GM12878 (cell line): ENCODE results near the gene OR2T27. TPM values are rescaled to one million over a fixed set of nuclear protein-coding genes. Genes with fewer than 3 reads are reported as not detected.
A peak's percentile ranks its signal among the peaks of the same experiment; 100 is the strongest.

Experiments
- ATF7 ChIP-seq: fragments of 450-650 bp; IDR thresholded peaks from 2 replicates; pipeline ENCODE4 v1.6.1; 2016; ENCODE audit warnings: low read depth, mild to moderate bottlenecking
- CHD2 ChIP-seq: IDR thresholded peaks from 2 replicates; pipeline ENCODE4 v1.6.1; 2011; ENCODE audit warnings: low read depth, low read length, improper control_type of control experiment, borderline replicate concordance
- EED ChIP-seq: sonication (generic); IDR thresholded peaks from 2 replicates; pipeline ENCODE4 v1.6.1; 2016; ENCODE audit warnings: antibody characterized with exemption, low read depth
- HDGF ChIP-seq: fragments of 450-650 bp; IDR thresholded peaks from 2 replicates; pipeline ENCODE4 v1.6.1; 2016; ENCODE audit warnings: antibody characterized with exemption
- IKZF1 ChIP-seq: fragments of 450-650 bp; conservative IDR thresholded peaks from 2 replicates; pipeline ENCODE4 v1.6.1; 2017; ENCODE audit warnings: antibody characterized with exemption, mild to moderate bottlenecking
- MTA3 ChIP-seq: IDR thresholded peaks from 2 replicates; pipeline ENCODE4 v1.6.1; 2012; ENCODE audit warnings: low read length, inconsistent platforms, borderline replicate concordance
- POLR2A ChIP-seq: IDR thresholded peaks from 2 replicates; pipeline ENCODE4 v1.6.1; 2011; ENCODE audit warnings: low read depth, mild to moderate bottlenecking, low read length
- SKIL ChIP-seq: fragments of 450-650 bp; IDR thresholded peaks from 2 replicates; pipeline ENCODE4 v1.6.1; 2017; ENCODE audit warnings: mild to moderate bottlenecking, low read depth, inconsistent platforms; ENCODE audit not compliant: poor library complexity, severe bottlenecking
- SMARCA5 ChIP-seq: fragments of 450-650 bp; IDR thresholded peaks from 2 replicates; pipeline ENCODE4 v1.6.1; 2017; ENCODE audit warnings: mild to moderate bottlenecking
- SPI1 ChIP-seq: IDR thresholded peaks from 2 replicates; pipeline ENCODE4 v1.6.1; 2011; ENCODE audit warnings: low read depth, mild to moderate bottlenecking, low read length, moderate library complexity, borderline replicate concordance; ENCODE audit not compliant: insufficient read depth
- YY1 ChIP-seq: IDR thresholded peaks from 2 replicates; pipeline ENCODE4 v1.6.1; 2011; ENCODE audit warnings: low read depth, mild to moderate bottlenecking, low read length
- ZBTB11 ChIP-seq: fragments of 450-650 bp; formaldehyde crosslinking; IDR thresholded peaks from 2 replicates; pipeline ENCODE4 v1.5.0; 2022; ENCODE audit warnings: mild to moderate bottlenecking, missing genetic modification characterization
- polyA plus RNA-seq, 11 experiments: library from polyadenylated mRNA; depleted of rRNA in 4 of 11; unstranded in 6 of 11; stranded (reverse) in 5 of 11; fragments of >200 nt; fragmentation: Nextera tagmentation in 4 of 11; fragmentation: Illumina TruSeq in 1 of 11; extraction: Ambion mirVana in 4 of 11; extraction: Trizol in 1 of 11; gene quantifications; 1 replicate in 1 of 11; 2 replicates in 10 of 11; pipeline versions ENCODE4 v1.2.1 to v1.2.3, GENCODE V29; 2011 to 2016; ENCODE audit warnings: inconsistent platforms in 2 of 11, missing spikeins in 2 of 11, low read depth in 1 of 11
- total RNA-seq, 4 experiments: library from RNA; depleted of rRNA in 3 of 4; stranded (reverse); fragments of >200 nt in 3 of 4; fragmentation: Illumina TruSeq in 1 of 4; extraction: Trizol in 1 of 4; gene quantifications; 2 replicates each; pipeline versions ENCODE4 v1.2.1 to v1.2.3, GENCODE V29; 2013 to 2021
- TF ChIP-seq, protein P1 (sequence below): fragments of 450-650 bp; IDR thresholded peaks from 2 replicates; pipeline ENCODE4 v1.6.1; 2017; ENCODE audit warnings: mild to moderate bottlenecking, moderate library complexity
- TF ChIP-seq, protein P2 (sequence below): IDR thresholded peaks from 2 replicates; pipeline ENCODE4 v1.6.1; 2011; ENCODE audit warnings: mild to moderate bottlenecking, low read depth, low read length, moderate library complexity; ENCODE audit not compliant: insufficient replicate concordance

Gene OR2T27
- total and polyA plus RNA-seq, 10 of the 15 experiments (the other 5 are each of a cell fraction or from before 2014, with no cell fraction given) = 0.13 to 0.33 (median 0.22) TPM; not detected in 3

- TF ChIP-seq, protein P1, sequence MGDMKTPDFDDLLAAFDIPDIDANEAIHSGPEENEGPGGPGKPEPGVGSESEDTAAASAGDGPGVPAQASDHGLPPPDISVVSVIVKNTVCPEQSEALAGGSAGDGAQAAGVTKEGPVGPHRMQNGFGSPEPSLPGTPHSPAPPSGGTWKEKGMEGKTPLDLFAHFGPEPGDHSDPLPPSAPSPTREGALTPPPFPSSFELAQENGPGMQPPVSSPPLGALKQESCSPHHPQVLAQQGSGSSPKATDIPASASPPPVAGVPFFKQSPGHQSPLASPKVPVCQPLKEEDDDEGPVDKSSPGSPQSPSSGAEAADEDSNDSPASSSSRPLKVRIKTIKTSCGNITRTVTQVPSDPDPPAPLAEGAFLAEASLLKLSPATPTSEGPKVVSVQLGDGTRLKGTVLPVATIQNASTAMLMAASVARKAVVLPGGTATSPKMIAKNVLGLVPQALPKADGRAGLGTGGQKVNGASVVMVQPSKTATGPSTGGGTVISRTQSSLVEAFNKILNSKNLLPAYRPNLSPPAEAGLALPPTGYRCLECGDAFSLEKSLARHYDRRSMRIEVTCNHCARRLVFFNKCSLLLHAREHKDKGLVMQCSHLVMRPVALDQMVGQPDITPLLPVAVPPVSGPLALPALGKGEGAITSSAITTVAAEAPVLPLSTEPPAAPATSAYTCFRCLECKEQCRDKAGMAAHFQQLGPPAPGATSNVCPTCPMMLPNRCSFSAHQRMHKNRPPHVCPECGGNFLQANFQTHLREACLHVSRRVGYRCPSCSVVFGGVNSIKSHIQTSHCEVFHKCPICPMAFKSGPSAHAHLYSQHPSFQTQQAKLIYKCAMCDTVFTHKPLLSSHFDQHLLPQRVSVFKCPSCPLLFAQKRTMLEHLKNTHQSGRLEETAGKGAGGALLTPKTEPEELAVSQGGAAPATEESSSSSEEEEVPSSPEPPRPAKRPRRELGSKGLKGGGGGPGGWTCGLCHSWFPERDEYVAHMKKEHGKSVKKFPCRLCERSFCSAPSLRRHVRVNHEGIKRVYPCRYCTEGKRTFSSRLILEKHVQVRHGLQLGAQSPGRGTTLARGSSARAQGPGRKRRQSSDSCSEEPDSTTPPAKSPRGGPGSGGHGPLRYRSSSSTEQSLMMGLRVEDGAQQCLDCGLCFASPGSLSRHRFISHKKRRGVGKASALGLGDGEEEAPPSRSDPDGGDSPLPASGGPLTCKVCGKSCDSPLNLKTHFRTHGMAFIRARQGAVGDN = peak; percentile 43; the same call in 1 of the 2 replicates
- no peak for TF ChIP-seq MTA3
- TF ChIP-seq SKIL = peak; percentile 29
- TF ChIP-seq HDGF = no peak
- TF ChIP-seq IKZF1 = peak; percentile 46
- TF ChIP-seq SMARCA5 = 0 out of 2 replicates have a peak, but pooled peaks have one; percentile 11
- TF ChIP-seq EED = peak; percentile 57
- TF ChIP-seq, protein P2, sequence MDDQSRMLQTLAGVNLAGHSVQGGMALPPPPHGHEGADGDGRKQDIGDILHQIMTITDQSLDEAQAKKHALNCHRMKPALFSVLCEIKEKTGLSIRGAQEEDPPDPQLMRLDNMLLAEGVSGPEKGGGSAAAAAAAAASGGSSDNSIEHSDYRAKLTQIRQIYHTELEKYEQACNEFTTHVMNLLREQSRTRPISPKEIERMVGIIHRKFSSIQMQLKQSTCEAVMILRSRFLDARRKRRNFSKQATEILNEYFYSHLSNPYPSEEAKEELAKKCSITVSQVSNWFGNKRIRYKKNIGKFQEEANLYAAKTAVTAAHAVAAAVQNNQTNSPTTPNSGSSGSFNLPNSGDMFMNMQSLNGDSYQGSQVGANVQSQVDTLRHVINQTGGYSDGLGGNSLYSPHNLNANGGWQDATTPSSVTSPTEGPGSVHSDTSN = no peak
- TF ChIP-seq ATF7 = no peak
- no peak for TF ChIP-seq ZBTB11
- no peak for TF ChIP-seq POLR2A
- TF ChIP-seq YY1 = peak; percentile 80
- TF ChIP-seq SPI1 = peak; percentile 32; the same call in 1 of the 2 replicates
- TF ChIP-seq CHD2 = 0 out of 2 replicates have a peak, but pooled peaks have one; percentile 16
These were observed 31.5 kb upstream of the OR2T27 start (continued) for GRCh38 chr1:248686815-248687214.
